SK-N-SH treated with all-trans-retinoic acid at 6 μM for 48 hours (cell line): Measurements from ENCODE around the gene DPP7.
"Not testable (repeated sequence)": the region's sequence is repeated elsewhere in the genome, so short reads cannot be mapped to it uniquely, and the experiment has no call there.

Experiments used
- CREB5 ChIP-seq: fragments of 250-450 bp; sonication (Bioruptor Pico); IDR thresholded peaks from 2 replicates; pipeline ENCODE4 v1.5.1; 2020; ENCODE audit warnings: low read depth, mild to moderate bottlenecking, moderate library complexity
- CSDC2 ChIP-seq: fragments of 250-450 bp; sonication (Bioruptor Pico); IDR thresholded peaks from 2 replicates; pipeline ENCODE4 v1.5.0; 2020; ENCODE audit warnings: mild to moderate bottlenecking, moderate library complexity
- ESRRG ChIP-seq: fragments of 250-450 bp; sonication (Bioruptor Pico); IDR thresholded peaks from 2 replicates; pipeline ENCODE4 v1.6.1; 2021; ENCODE audit warnings: mild to moderate bottlenecking
- PATZ1 ChIP-seq: fragments of 250-450 bp; sonication (Bioruptor Pico); IDR thresholded peaks from 2 replicates; pipeline ENCODE4 v1.8.0; 2020; ENCODE audit warnings: mild to moderate bottlenecking, moderate library complexity, borderline replicate concordance
- PPARA ChIP-seq: fragments of 250-450 bp; sonication (Bioruptor Pico); IDR thresholded peaks from 2 replicates; pipeline ENCODE4 v1.5.0; 2020; ENCODE audit warnings: mild to moderate bottlenecking, borderline replicate concordance
- RARB ChIP-seq: fragments of 250-450 bp; sonication (Bioruptor Pico); IDR thresholded peaks from 2 replicates; pipeline ENCODE4 v1.8.0; 2021; ENCODE audit warnings: mild to moderate bottlenecking, moderate library complexity
- TSHZ2 ChIP-seq: fragments of 250-450 bp; sonication (Bioruptor Pico); IDR thresholded peaks from 2 replicates; pipeline ENCODE4 v1.5.0; 2020; ENCODE audit warnings: mild to moderate bottlenecking, moderate library complexity
- ZC3H10 ChIP-seq: fragments of 250-450 bp; sonication (Bioruptor Pico); IDR thresholded peaks from 2 replicates; pipeline ENCODE4 v1.5.1; 2021; ENCODE audit warnings: mild to moderate bottlenecking, moderate library complexity
- ZFP3 ChIP-seq: fragments of 250-450 bp; sonication (Bioruptor Pico); IDR thresholded peaks from 2 replicates; pipeline ENCODE4 v1.5.0; 2020; ENCODE audit warnings: mild to moderate bottlenecking, moderate library complexity
- ZFP30 ChIP-seq: fragments of 450-650 bp; formaldehyde crosslinking; IDR thresholded peaks from 2 replicates; pipeline ENCODE4 v1.5.0; 2022; ENCODE audit warnings: mild to moderate bottlenecking, moderate library complexity
- ZNF565 ChIP-seq: fragments of 450-650 bp; formaldehyde crosslinking; conservative IDR thresholded peaks from 2 replicates; pipeline ENCODE4 v1.5.0; 2020; ENCODE audit warnings: low read depth, mild to moderate bottlenecking, moderate library complexity
- ZNF8 ChIP-seq: fragments of 450-650 bp; formaldehyde crosslinking; IDR thresholded peaks from 2 replicates; pipeline ENCODE4 v1.5.0; 2020; ENCODE audit warnings: mild to moderate bottlenecking, moderate library complexity

GRCh38 chr9:137122796-137123467 lies 8.4 kb upstream of the DPP7 start:
- TF ChIP-seq ESRRG (CRISPR knock-in tag); TSHZ2 (CRISPR knock-in tag); ZNF8 (CRISPR knock-in tag); PATZ1; ZNF565 (CRISPR knock-in tag); PPARA (CRISPR knock-in tag); CREB5 (CRISPR knock-in tag); ZFP30 (CRISPR knock-in tag); RARB (CRISPR knock-in tag); ZC3H10 (CRISPR knock-in tag); ZFP3 (CRISPR knock-in tag); CSDC2: not testable (repeated sequence)
